Measurements from ENCODE around the gene E2F1.

DNA sequence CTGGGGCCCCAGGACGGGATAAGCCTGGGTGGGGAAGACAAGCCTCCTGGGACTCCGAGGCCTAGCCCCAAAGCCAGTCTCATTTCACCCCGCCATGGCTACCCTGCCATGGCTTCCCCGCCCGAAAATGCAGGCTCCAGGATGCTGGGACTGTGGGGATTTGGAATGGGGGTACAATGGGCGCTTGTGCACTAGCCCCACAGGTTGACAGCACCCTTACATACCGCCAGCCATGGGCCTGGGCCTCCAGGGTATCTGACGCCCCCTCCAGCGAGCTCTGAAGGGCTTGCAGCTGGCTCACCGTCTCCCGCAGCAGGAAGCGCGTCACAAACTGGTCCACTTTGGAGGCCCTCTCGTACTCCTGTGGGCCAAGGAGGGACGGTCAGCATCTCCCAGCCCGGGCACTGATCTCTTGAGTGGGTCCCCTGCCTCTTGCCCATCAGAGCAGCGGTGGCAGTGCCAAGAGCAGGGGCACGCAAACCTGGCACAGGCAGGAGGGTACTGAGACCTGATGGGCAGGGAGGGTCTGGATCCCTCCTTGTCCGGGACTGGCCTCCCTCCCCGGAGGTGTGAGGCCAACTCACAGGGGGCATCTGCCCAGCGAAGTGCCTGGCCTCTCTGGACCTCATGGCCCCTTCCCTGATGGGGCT lies 26.0 kb downstream of the E2F1 start:
- no peak for TF ChIP-seq CTCF (conservative IDR thresholded peaks at IDR 0.05; ENCODE audit: low read depth, low read length)
- no peak for TF ChIP-seq POLR2A (IDR thresholded peaks at IDR 0.05; ENCODE audit: low read depth, low read length)
- TF ChIP-seq RFX5 (IDR thresholded peaks at IDR 0.05; ENCODE audit: low read depth, low read length) = no peak
- no peak for TF ChIP-seq RAD21 (IDR thresholded peaks at IDR 0.05; ENCODE audit: low read length)
- TF ChIP-seq RCOR1 (IDR thresholded peaks at IDR 0.05; ENCODE audit: insufficient replicate concordance, low read length) = no peak
